PC-9 (cell line): ENCODE measurements around the gene PRDM12. TPM values are rescaled to one million over a fixed set of nuclear protein-coding genes. Genes with fewer than 3 reads are reported as not detected.

Source experiments
- BruUV-seq: library from RNA; stranded (reverse); fragments of 400-500 nt; replicated peaks from 2 replicates; lab custom pipeline; 2021; lab: Mats Ljungman, UMichigan
- CTCF ChIA-PET: fragments of 300-600 bp; sonication (Branson Sonifier 250); formaldehyde crosslinking; loops from one replicate; lab custom pipeline; 2022; ENCODE audit warnings: antibody characterized with exemption; lab: Charles Lee
- POLR2A ChIA-PET: fragments of 300-600 bp; sonication (Branson Sonifier 250); formaldehyde crosslinking; loops from one replicate; lab custom pipeline; 2022; ENCODE audit warnings: antibody characterized with exemption; ENCODE audit not compliant: unreplicated experiment; lab: Charles Lee
- DNase-seq, 2 experiments: peaks; one replicate each; pipeline versions ENCODE4 v3.0.0 to v3.0.0-alpha.2; 2015 to 2022; ENCODE audit warnings: mixed read lengths in 1 of 2
- H2AFZ ChIP-seq: fragments of 200-600 bp; sonication (generic); 2 replicates; pipeline ENCODE4 v1.8.1; 2017; ENCODE audit warnings: antibody characterized with exemption
- H3F3A ChIP-seq: fragments of 200-600 bp; sonication (generic); 2 replicates; pipeline ENCODE4 v1.8.1; 2017; ENCODE audit warnings: antibody characterized with exemption, mild to moderate bottlenecking, low read depth; ENCODE audit not compliant: insufficient read depth
- H3K27ac ChIP-seq: fragments of 200-600 bp; sonication (generic); 2 replicates; pipeline ENCODE4 v1.6.1; 2016; ENCODE audit warnings: mixed run types
- H3K27me3 ChIP-seq: fragments of 200-600 bp; sonication (generic); 2 replicates; pipeline ENCODE4 v1.6.1; 2016; ENCODE audit warnings: low read depth, mixed run types; ENCODE audit not compliant: insufficient read depth
- H3K36me3 ChIP-seq: fragments of 200-600 bp; sonication (generic); 2 replicates; pipeline ENCODE4 v1.6.1; 2016; ENCODE audit warnings: low read depth, mixed run types
- H3K4me1 ChIP-seq: fragments of 200-600 bp; sonication (generic); replicated peaks from 2 replicates; pipeline ENCODE4 v1.6.1; 2016; ENCODE audit warnings: mixed run types; ENCODE audit not compliant: insufficient read depth
- H3K4me2 ChIP-seq: fragments of 200-600 bp; sonication (generic); 2 replicates; pipeline ENCODE4 v1.6.1; 2017; ENCODE audit warnings: mixed run types
- H3K4me3 ChIP-seq: fragments of 200-600 bp; sonication (generic); 2 replicates; pipeline ENCODE4 v1.6.1; 2016; ENCODE audit warnings: mixed run types
- H3K79me2 ChIP-seq: fragments of 200-600 bp; sonication (generic); 2 replicates; pipeline ENCODE4 v1.6.1; 2017; ENCODE audit warnings: low read depth, mixed run types
- H3K9me2 ChIP-seq: fragments of 200-600 bp; sonication (generic); 2 replicates; pipeline ENCODE4 v1.8.1; 2017; ENCODE audit warnings: mild to moderate bottlenecking; ENCODE audit not compliant: insufficient read depth
- H3K9me3 ChIP-seq: fragments of 200-600 bp; sonication (generic); 2 replicates; pipeline ENCODE4 v1.8.1; 2016; ENCODE audit warnings: low read depth; ENCODE audit not compliant: insufficient read depth
- H4K20me1 ChIP-seq: fragments of 200-600 bp; sonication (generic); 2 replicates; pipeline ENCODE4 v1.8.1; 2017; ENCODE audit not compliant: insufficient read depth
- EZH2 ChIP-seq: fragments of 200-600 bp; sonication (generic); IDR thresholded peaks from 2 replicates; pipeline ENCODE4 v1.8.0; 2017; ENCODE audit warnings: antibody characterized with exemption, low read depth
- intact Hi-C: fragments of 100-400 bp; cut with micrococcal nuclease; formaldehyde crosslinking; loops from one replicate; pipeline ENCODE4 v1.10.0; 2022; ENCODE audit not compliant: unreplicated experiment
- total RNA-seq: library from RNA; stranded (reverse); gene quantifications from 2 replicates; pipeline ENCODE4 v1.2.3, GENCODE V29; 2021
- TF ChIP-seq, protein P1 (sequence below): fragments of 200-600 bp; sonication (generic); conservative IDR thresholded peaks from 2 replicates; pipeline ENCODE4 v1.6.1; 2017; ENCODE audit warnings: mixed run types, antibody characterized with exemption, mild to moderate bottlenecking, moderate library complexity

Gene PRDM12
- total RNA-seq, 1 experiment from 2014 or later: 0.46 TPM

DNA sequence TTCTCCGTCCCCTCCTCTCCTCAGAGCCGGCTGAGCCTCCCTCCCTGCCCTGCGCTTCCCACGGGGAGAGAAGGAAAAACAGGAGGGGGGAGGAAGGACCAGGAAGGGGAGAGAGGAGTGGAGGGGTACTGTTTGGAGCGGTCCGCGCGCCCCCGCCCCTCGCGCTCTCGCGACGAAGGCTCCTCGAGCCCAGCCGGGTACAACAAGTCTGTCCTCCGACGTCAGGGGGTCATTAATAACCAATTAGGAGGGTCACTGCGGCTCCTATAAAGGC, 480 bp upstream of the PRDM12 start:
- no peaks in the 10 kb centered on the region for H3K9me2 ChIP-seq
- CTCF ChIA-PET: no interaction called here
- no peaks in the 10 kb centered on the region for H4K20me1 ChIP-seq
- H3K36me3 ChIP-seq: no peaks in the 10 kb centered on the region
- POLR2A ChIA-PET: no interaction called here
- H3K4me2 ChIP-seq: no peak overlapping the region
- no peak overlapping the region for H2AFZ ChIP-seq
- BruUV-seq: no TSS peak
- H3K4me1 ChIP-seq: no peaks in the 10 kb centered on the region
- peaks cover 21% of the 10 kb centered on the region for H3K27me3 ChIP-seq
- intact Hi-C loops: no loop called here
- no peaks in the 10 kb centered on the region for H3K79me2 ChIP-seq
- H3K27ac ChIP-seq: no peak overlapping the region
- H3F3A ChIP-seq: no peaks in the 10 kb centered on the region
- H3K4me3 ChIP-seq: no peak overlapping the region
- no peak for DNase-seq
- H3K9me3 ChIP-seq: no peaks in the 10 kb centered on the region
- TF ChIP-seq EZH2: no peak
- TF ChIP-seq, protein P1, sequence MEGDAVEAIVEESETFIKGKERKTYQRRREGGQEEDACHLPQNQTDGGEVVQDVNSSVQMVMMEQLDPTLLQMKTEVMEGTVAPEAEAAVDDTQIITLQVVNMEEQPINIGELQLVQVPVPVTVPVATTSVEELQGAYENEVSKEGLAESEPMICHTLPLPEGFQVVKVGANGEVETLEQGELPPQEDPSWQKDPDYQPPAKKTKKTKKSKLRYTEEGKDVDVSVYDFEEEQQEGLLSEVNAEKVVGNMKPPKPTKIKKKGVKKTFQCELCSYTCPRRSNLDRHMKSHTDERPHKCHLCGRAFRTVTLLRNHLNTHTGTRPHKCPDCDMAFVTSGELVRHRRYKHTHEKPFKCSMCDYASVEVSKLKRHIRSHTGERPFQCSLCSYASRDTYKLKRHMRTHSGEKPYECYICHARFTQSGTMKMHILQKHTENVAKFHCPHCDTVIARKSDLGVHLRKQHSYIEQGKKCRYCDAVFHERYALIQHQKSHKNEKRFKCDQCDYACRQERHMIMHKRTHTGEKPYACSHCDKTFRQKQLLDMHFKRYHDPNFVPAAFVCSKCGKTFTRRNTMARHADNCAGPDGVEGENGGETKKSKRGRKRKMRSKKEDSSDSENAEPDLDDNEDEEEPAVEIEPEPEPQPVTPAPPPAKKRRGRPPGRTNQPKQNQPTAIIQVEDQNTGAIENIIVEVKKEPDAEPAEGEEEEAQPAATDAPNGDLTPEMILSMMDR: no peak

DNA sequence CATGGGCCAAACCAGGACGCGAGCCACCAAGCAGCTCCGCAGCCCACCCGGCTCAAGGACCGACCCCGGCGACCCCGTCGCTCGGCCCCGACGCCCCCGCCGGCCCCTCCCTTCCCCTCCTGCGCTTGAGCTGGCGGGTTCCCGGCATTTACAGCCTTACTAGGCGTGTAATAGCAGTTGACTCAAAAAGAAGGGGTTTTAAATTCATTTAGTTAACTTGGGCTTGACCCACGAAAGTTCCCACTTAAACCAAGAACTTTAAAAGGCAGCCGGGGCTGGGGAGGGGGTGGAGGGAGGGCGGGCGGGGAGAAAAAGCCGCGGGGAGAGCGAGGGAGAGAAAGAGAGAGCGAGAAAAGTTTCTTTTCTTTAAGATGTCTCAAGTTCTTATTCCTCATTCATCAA, 636 bp downstream of the PRDM12 start:
- DNase-seq: no peak
- no TSS peak for BruUV-seq
- CTCF ChIA-PET: interaction anchor here (0.6 kb wide), 1 partner anchor 345 kb away, joined by 5 read pairs; no protein-coding TSS in a partner anchor

DNA sequence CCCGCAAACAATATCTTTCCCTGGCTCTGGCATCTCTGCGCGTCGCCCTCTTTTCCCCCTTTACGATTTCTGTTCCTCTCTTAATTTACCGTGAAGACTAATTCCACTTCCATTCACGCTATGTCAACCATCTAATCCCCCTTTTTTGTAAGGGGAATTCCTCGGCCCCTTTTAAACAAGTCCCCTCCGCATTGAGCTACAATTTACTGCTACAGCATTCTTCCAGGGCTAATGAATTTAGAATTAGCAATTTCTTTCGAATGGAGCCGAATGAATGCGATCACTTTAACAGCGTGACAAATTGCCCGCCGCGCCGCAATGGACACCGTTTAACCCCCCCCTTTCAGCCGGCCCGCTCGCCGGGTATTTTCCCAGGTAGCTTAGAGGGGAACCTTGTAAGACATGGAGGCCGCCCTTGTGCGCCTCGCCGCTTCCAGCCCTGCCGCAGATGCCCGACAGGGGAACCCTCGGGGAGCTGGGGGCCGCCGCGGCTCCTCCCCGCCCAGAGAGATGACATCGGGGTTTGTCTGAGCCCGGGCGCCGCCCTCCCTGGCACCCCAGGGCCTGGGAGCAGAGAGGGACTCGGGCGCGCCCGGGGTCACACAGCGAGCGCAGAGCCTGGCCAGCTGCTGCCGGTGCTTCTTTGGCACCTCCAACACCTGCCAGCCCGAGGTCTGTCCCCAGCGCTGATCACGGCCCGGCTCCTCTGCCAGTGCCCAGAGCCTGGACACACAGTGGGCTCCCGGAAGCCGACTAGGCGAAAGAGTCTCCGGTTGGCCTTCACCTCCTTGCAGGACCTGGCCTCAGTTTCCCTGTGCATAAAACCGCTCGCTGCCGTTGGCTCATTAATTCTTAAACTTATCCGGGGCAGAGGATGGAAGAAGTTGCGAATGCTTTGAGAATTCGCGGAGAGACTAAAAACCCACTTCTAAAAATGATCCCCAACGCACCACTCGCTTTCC, 1.3 kb downstream of the PRDM12 start:
- no peaks in the 10 kb centered on the region for H3K4me1 ChIP-seq
- no peak overlapping the region for H2AFZ ChIP-seq
- H3K9me2 ChIP-seq: no peaks in the 10 kb centered on the region
- peaks cover 21% of the 10 kb centered on the region for H3K27me3 ChIP-seq
- BruUV-seq: no TSS peak
- POLR2A ChIA-PET: no interaction called here
- intact Hi-C loops: no loop called here
- H3K4me3 ChIP-seq: no peak overlapping the region
- H4K20me1 ChIP-seq: no peaks in the 10 kb centered on the region
- CTCF ChIA-PET: interaction anchor here (0.6 kb wide), 2 partner anchors 98 to 344 kb away, joined by 3 to 5 read pairs; no protein-coding TSS in a partner anchor
- no peaks in the 10 kb centered on the region for H3K9me3 ChIP-seq
- H3K4me2 ChIP-seq: no peak overlapping the region
- no peak for DNase-seq
- TF ChIP-seq, protein P1: no peak
- TF ChIP-seq EZH2: 0 out of 2 replicates have a peak, but pooled peaks have one; percentile 53
- no peaks in the 10 kb centered on the region for H3K79me2 ChIP-seq
- no peaks in the 10 kb centered on the region for H3F3A ChIP-seq
- H3K27ac ChIP-seq: no peak overlapping the region
- no peaks in the 10 kb centered on the region for H3K36me3 ChIP-seq

More for the DNA sequence above, 636 bp downstream of the PRDM12 start:
- intact Hi-C loops: no loop called here
- H3K4me1 ChIP-seq: no peaks in the 10 kb centered on the region
- H2AFZ ChIP-seq: no peak overlapping the region
- no peaks in the 10 kb centered on the region for H3K36me3 ChIP-seq
- H3K79me2 ChIP-seq: no peaks in the 10 kb centered on the region
- H4K20me1 ChIP-seq: no peaks in the 10 kb centered on the region
- POLR2A ChIA-PET: no interaction called here
- no peaks in the 10 kb centered on the region for H3K9me2 ChIP-seq
- H3K27me3 ChIP-seq: peaks cover 21% of the 10 kb centered on the region
- no peak overlapping the region for H3K27ac ChIP-seq
- H3K4me2 ChIP-seq: no peak overlapping the region
- no peaks in the 10 kb centered on the region for H3F3A ChIP-seq
- H3K4me3 ChIP-seq: no peak overlapping the region
- no peaks in the 10 kb centered on the region for H3K9me3 ChIP-seq
- TF ChIP-seq, protein P1: no peak
- no peak for TF ChIP-seq EZH2
